ENCODE results near the gene SYMPK. TPM values are rescaled to one million over a fixed set of nuclear protein-coding genes. Genes with fewer than 3 reads are reported as not detected.

The SYMPK gene
- total RNA-seq, 1 experiment from 2014 or later, result 70.7 TPM

GRCh38 chr19:45860359-45861259, 2.3 kb downstream of the SYMPK start:
- no peak overlapping the region; the same call in none of the 2 replicates for H3K4me3 ChIP-seq
- H3K27me3 ChIP-seq, result peaks cover 24% of the 10 kb centered on the region
- H3K36me3 ChIP-seq, result peaks cover 45% of the 10 kb centered on the region
- 0 out of 2 replicates have a peak, but pooled peaks cover 2% of the 10 kb centered on the region for H3K9me3 ChIP-seq
- DNase-seq, result no peak

DNA sequence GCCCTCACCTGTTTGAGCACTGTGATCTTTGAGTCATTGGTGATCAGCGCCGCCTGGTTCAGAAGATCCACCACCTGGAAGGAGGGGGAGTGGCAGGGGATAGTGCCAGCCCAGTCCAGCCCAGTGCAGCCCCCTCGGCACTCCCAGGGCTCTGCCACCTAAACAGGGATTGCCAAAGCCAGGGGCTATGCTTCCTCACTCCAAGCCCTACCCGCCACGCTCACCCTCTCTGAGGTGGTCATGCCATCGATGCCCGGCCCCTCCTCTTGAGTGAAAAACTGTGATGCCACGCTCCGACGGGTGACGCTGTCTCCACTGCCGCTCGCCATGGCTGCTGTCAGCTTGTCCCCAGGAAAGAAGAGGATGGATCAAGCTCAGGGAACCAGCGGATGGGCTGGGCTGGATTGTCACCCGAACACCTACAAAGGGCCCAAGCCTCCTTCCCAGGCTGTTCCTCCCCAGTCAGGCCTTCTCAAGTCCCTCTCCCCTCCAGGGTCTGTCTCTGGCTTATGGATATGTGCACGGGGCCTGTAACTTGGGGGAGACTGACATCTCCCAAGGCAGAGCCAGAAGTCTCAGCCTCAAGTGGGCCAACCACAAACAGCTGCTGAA, 8.7 kb downstream of the SYMPK start:
- Histone ChIP-seq H3K36me3 (peaks cover 79% of the 10 kb centered on the region), H3K9me3 (no peaks in the 10 kb centered on the region), H3K4me3 (no peak overlapping the region), H3K27me3 (no peaks in the 10 kb centered on the region)
- no peak for DNase-seq

GRCh38 chr19:45852983-45853382, 10.0 kb downstream of the SYMPK start:
- Histone ChIP-seq H3K9me3 (no peaks in the 10 kb centered on the region), H3K36me3 (peaks cover 79% of the 10 kb centered on the region), H3K4me3 (no peak overlapping the region), H3K27me3 (no peaks in the 10 kb centered on the region)
- DNase-seq, result no peak

DNA sequence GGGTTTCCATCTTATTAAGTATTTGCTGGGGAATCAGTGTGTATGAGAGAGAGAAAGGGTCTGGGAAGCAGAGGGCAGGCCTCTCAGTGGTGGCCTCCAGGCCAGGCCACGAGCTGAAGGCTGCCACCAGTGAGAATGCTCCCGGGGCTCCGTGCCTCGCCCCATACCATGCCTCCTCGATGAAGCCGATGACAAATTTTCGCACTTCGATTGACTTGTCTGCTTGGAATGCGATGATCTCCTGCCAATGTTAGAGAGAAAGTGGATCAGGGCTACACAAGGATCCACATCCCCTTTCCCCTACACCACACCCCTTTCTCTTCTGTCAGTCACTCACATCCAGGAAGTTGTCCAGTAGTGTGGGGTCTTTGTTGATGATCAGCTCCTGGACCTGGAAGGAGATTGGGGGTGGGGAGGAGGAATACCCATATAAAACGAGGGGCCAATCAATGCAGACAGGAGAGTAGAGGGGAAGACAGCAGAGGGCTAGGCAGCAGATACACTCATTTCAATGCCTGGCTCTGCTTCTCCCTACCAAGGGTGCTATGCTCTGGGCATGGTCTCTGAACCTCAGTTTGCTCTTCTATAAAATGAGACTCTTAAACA, 10.7 kb downstream of the SYMPK start:
- H3K9me3 ChIP-seq, result no peaks in the 10 kb centered on the region
- H3K36me3 ChIP-seq, result peaks cover 84% of the 10 kb centered on the region
- no peak for DNase-seq
- no peaks in the 10 kb centered on the region for H3K27me3 ChIP-seq
- H3K4me3 ChIP-seq, result no peak overlapping the region

- Histone ChIP-seq H3K36me3 (peaks cover 97% of the 10 kb centered on the region), H3K4me3 (no peak overlapping the region), H3K9me3 (no peaks in the 10 kb centered on the region), H3K27me3 (no peaks in the 10 kb centered on the region)
- DNase-seq, result no peak
Observed at GRCh38 chr19:45848922-45849321, 14.0 kb downstream of the SYMPK start.

DNA sequence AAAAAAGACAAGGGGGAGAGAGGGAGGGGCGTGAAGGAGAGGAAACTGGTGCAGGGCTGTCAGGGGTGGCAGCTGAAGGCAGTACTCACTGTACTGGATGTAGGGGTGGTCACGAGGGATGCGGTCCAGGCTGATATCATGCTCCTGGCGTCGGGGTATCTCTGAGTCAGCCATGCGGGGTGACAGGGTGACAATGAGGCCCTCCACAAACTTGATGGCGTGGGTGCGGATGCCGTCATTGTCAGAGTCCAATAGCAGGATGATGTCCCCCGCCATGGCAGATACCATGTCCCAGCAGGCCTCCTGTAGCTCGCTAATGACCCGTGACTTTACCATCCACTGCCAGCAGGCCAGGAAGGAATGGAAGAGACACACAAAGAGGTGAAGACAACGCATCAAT, 15.3 kb downstream of the SYMPK start:
- H3K36me3 ChIP-seq, result peaks cover 96% of the 10 kb centered on the region

GRCh38 chr19:45842198-45842597, 20.7 kb downstream of the SYMPK start:
- peaks cover 5% of the 10 kb centered on the region; the same call in 1 of the 2 replicates for H3K9me3 ChIP-seq
- no peaks in the 10 kb centered on the region for H3K27me3 ChIP-seq
- no peak overlapping the region for H3K4me3 ChIP-seq
- DNase-seq, result no peak
- peaks cover 94% of the 10 kb centered on the region for H3K36me3 ChIP-seq

More for the DNA sequence above, 15.3 kb downstream of the SYMPK start:
- Histone ChIP-seq H3K27me3 (no peaks in the 10 kb centered on the region), H3K4me3 (no peak overlapping the region), H3K9me3 (no peaks in the 10 kb centered on the region)
- no peak for DNase-seq

DNA sequence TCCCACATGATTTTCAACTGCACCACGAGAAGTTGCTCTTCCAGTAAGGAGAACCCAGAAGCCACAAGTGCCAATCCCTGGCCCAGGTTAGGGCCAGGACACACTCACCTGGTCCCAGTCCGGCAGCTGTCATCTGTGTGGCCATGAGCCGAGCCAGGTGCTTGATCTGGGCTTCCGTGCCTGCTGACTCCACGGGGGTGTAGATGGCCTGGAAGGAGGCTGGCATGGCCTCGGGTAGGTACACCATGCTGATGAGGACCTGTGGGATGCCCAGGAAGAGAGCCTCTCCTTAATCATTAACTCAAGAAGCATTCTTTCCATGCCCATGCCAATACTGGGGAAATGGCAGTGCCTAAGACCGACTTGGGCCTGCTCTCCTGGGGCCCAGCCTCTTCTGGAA, 28.0 kb downstream of the SYMPK start:
- peaks cover 84% of the 10 kb centered on the region for H3K36me3 ChIP-seq
- H3K9me3 ChIP-seq, result peaks cover 5% of the 10 kb centered on the region; the same call in 1 of the 2 replicates
- H3K27me3 ChIP-seq, result no peaks in the 10 kb centered on the region
- no peak overlapping the region for H3K4me3 ChIP-seq
- no peak for DNase-seq

- Histone ChIP-seq H3K9me3 (no peaks in the 10 kb centered on the region), H3K4me3 (no peak overlapping the region), H3K27me3 (no peaks in the 10 kb centered on the region), H3K36me3 (peaks cover 87% of the 10 kb centered on the region)
- DNase-seq, result no peak
Observed at GRCh38 chr19:45828945-45829344, 34.0 kb downstream of the SYMPK start.

DNA sequence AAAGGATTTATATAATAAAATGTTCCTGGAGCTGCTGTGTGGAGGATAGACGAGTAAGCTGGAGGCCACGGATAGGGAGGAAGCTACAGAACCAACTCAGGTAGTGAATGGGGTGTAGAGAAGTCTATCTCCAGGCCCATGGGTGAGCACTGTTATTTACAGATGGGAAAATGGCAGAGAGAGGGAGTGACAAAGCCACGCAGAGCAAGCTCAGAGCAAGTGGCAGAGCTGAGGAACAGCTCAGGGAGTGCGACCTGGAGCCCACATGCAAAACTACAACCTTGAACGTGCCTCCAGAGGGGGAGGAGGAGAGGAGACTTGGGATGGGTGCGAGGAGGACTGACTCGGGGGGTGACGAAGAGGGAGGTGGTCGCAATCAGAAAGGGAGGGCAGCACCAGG, 34.4 kb downstream of the SYMPK start:
- Histone ChIP-seq H3K4me3 (no peak overlapping the region), H3K9me3 (no peaks in the 10 kb centered on the region), H3K27me3 (no peaks in the 10 kb centered on the region), H3K36me3 (peaks cover 87% of the 10 kb centered on the region)
- DNase-seq, result no peak

- DNase-seq, result no peak
- Histone ChIP-seq H3K4me3 (no peak overlapping the region), H3K9me3 (no peaks in the 10 kb centered on the region), H3K27me3 (no peaks in the 10 kb centered on the region), H3K36me3 (peaks cover 91% of the 10 kb centered on the region)
Observed at GRCh38 chr19:45827459-45828093, 35.4 kb downstream of the SYMPK start.

- Histone ChIP-seq H3K27me3 (no peaks in the 10 kb centered on the region), H3K9me3 (no peaks in the 10 kb centered on the region), H3K4me3 (no peak overlapping the region), H3K36me3 (peaks cover 85% of the 10 kb centered on the region)
- DNase-seq, result no peak
Observed at GRCh38 chr19:45826934-45827333, 36.0 kb downstream of the SYMPK start.

DNA sequence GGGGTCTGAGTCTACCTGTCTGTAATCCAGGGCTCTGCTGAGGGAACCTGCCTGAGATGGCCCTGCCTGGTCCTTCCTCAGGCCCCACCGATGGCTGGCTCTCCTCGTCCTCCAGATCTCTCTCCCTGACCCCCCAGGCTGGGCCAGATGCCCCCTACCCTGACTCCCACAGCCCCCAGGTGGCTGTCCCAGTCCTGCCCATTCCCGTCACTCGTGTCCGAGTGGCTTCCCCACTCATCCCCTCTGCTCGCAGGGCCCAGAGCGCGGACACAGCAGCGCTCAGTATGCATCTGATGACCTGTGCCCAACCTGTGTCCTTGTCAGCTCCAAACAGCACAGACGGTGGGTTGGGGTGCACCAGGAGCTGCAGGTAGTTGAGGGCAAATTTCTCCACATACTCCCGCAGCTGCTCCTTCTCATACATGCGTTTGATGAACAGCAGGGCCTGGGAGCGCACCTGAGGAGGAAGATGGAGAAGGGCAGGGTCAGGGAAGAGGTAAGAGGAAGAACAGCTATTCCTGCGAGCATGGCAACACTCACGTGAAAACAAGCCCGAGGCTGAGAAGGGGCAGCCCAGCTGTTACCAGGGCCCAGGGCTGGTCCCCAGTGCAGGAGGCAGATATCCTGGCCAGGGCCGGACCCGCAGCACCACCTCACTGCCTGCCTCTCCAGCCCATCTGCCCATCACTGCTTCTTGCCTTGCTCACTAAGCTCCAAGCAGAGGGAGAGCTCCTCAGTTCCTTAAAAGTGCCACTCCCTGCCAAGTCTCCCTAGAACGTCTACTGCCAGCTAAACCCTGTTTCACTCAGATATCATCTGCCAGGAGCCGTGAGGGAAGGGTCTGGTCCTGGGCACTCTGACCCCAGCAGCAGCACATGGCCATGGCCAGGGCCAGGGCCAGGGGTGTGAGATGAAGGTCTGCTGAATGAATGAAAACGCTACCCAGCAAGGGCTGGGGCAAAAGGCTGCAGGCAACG, 36.7 kb downstream of the SYMPK start:
- H3K4me3 ChIP-seq, result no peak overlapping the region
- H3K9me3 ChIP-seq, result no peaks in the 10 kb centered on the region
- peaks cover 78% of the 10 kb centered on the region for H3K36me3 ChIP-seq
- no peak for DNase-seq
- H3K27me3 ChIP-seq, result no peaks in the 10 kb centered on the region

DNA sequence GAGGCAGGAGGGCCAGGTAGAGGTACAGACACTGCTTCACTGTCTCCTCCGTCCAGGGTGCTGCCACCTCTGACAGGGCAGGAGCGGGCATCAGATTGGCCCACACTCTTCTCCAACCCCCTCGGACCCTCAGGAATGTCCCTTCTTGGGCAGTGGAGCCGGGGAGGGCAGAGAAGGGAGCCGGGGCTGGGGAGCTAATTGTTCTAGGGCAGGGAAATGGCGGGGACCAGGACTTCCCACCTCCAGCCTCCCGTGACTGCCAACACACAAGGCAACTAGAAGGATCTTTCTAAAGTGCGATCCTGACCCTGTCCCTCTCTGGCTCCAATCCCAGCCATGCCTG, 37.7 kb downstream of the SYMPK start:
- H3K27me3 ChIP-seq, result no peaks in the 10 kb centered on the region
- no peak overlapping the region for H3K4me3 ChIP-seq
- H3K36me3 ChIP-seq, result peaks cover 74% of the 10 kb centered on the region
- DNase-seq, result no peak
- H3K9me3 ChIP-seq, result no peaks in the 10 kb centered on the region

DNA sequence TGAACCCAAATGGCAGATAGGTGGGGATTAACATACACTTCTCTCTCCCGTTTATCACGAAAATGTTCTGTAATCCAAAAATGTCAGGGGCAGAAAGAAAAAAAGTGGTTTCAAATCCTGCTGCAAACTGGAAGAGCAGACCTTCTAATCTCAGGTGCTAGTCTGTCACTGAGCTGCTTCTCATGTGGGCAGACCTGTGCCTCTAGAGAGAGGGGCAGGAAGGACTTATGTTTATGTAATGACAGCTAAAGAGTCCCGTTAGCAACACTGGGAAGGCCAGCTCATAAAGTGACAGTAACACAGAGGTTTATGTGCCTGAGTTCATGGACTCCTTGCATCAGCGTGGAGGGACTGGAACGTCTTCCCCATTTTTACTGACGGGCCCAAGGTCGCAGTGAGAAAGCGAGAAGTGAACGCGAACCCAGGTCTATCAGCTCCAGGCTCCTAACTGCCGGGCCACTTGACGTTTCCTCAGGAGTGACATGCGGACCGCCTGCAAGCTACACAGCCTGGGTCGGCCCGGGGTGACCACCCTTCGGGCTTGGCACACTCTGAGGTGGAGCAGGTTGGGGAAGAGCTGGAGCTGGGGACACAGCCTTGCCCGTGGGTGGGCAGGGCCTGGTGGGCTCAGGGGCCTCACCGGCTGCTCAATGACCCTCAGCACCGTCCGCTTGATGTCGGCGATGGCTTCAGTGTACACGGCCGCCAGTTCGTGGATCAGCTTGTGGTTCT, 38.2 kb downstream of the SYMPK start:
- H3K36me3 ChIP-seq, result peaks cover 69% of the 10 kb centered on the region
- no peaks in the 10 kb centered on the region for H3K9me3 ChIP-seq
- H3K4me3 ChIP-seq, result no peak overlapping the region
- no peak for DNase-seq
- H3K27me3 ChIP-seq, result no peaks in the 10 kb centered on the region
